GM19193 (cell line): ENCODE results near the gene PRKN.

ENCODE experiments used
- POLR2A ChIP-seq: IDR thresholded peaks from 4 replicates; pipeline ENCODE4 v1.6.1; 2011; ENCODE audit not compliant: insufficient read depth, insufficient read length; ENCODE audit errors: extremely low read depth

The PRKN gene

GRCh38 chr6:161336479-161336878 lies 1391.1 kb downstream of the PRKN start:
- no peak for TF ChIP-seq POLR2A

GRCh38 chr6:161333410-161333809 lies 1394.2 kb downstream of the PRKN start:
- no peak for TF ChIP-seq POLR2A

GRCh38 chr6:161327360-161327953 lies 1400.1 kb downstream of the PRKN start:
- TF ChIP-seq POLR2A, result no peak

GRCh38 chr6:161319231-161319630 lies 1408.3 kb downstream of the PRKN start:
- TF ChIP-seq POLR2A, result no peak

GRCh38 chr6:161318456-161318855 lies 1409.1 kb downstream of the PRKN start:
- TF ChIP-seq POLR2A, result no peak

- no peak for TF ChIP-seq POLR2A
Measured at GRCh38 chr6:161316531-161316930, 1411.0 kb downstream of the PRKN start.

GRCh38 chr6:161313940-161314509 lies 1413.5 kb downstream of the PRKN start:
- TF ChIP-seq POLR2A, result no peak

- no peak for TF ChIP-seq POLR2A
Measured at GRCh38 chr6:161308075-161308655, 1419.4 kb downstream of the PRKN start.

- no peak for TF ChIP-seq POLR2A
Measured at GRCh38 chr6:161305860-161306259, 1421.7 kb downstream of the PRKN start.

- TF ChIP-seq POLR2A, result no peak
Measured at GRCh38 chr6:161303628-161304340, 1423.8 kb downstream of the PRKN start.

- TF ChIP-seq POLR2A, result no peak
Measured at GRCh38 chr6:161302949-161303348, 1424.6 kb downstream of the PRKN start.

GRCh38 chr6:161301338-161301737 lies 1426.2 kb downstream of the PRKN start:
- TF ChIP-seq POLR2A, result no peak

GRCh38 chr6:161300823-161301222 lies 1426.7 kb downstream of the PRKN start:
- no peak for TF ChIP-seq POLR2A

- TF ChIP-seq POLR2A, result no peak
Measured at GRCh38 chr6:161299726-161300125, 1427.8 kb downstream of the PRKN start.
